Coronary artery (tissue), 2 donors: ENCODE measurements around the gene DLG2.

Experiments used
- DNase-seq: peaks from one replicate; pipeline ENCODE4 v3.0.0-alpha.2; 2017; ENCODE audit warnings: low spot score
- H3K27ac ChIP-seq, 2 donors: fragments of 200-600 bp; sonication (generic); one replicate each; pipeline ENCODE4 v1.5.1; 2016 to 2019
- H3K4me3 ChIP-seq: fragments of 200-600 bp; sonication (generic); 2 replicates; pipeline ENCODE4 v1.5.1; 2016; ENCODE audit warnings: mild to moderate bottlenecking, moderate library complexity
- CTCF ChIP-seq: fragments of 200-600 bp; sonication (generic); IDR thresholded peaks from one replicate; pipeline ENCODE4 v1.5.1; 2019; ENCODE audit warnings: antibody characterized with exemption

Gene DLG2

DNA sequence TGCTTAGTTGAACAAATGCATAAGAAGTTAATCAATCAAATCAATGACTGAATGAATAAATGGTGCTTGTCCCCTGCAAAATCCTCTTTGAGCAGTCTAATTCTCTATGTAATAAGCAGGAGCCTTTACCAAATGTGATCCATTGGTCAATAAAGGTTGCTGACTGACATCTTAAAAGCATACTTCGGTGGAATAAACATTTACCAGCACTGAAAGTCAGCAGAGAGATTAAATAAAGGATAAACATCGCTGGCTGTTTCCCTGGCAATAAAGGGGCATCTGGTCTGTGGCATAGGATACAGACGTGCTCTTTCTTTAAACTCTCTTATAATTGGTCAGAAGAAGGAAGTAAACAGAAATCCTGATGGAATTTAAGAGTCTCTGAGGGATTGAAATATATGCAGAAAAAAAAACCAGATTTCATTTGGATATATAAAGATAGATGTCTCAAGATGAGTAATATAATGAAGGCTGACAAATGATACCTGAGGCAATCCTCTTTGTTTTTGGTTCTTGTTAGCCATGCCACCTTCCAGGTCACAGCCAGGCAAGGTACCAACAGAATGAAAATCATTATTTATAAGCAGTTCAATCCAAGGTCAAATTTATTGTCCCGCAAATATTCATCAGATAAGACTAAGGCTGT, 1762.6 kb downstream of the DLG2 start:
- H3K27ac ChIP-seq, result no peak overlapping the region
- DNase-seq, result no peak
- H3K4me3 ChIP-seq, result no peak overlapping the region
- TF ChIP-seq CTCF, result no peak

DNA sequence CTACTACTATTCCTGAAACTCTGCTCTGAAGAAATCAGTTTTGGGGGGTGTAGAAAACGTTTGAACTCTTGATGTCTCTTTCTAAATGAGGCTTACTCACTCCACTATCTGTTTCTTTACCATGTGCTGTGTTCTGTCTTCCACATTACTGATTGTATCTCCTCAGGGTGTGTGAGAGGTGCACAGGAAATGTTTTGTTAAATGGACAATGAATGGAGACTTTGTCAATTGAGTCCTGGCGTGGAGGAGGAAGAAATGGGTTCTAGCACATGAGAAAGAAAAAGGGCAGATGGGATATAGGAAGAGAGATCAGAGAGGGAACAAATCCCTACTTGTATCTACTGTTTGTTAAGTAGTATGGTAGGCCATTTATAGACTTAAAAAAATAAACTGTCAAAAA, 1763.9 kb downstream of the DLG2 start:
- no peak for DNase-seq
- no peak for TF ChIP-seq CTCF
- no peak overlapping the region for H3K27ac ChIP-seq
- no peak overlapping the region for H3K4me3 ChIP-seq

- TF ChIP-seq CTCF, result no peak
- Histone ChIP-seq H3K4me3 (no peak overlapping the region), H3K27ac (no peak overlapping the region)
- DNase-seq, result no peak
Observed at GRCh38 chr11:83862691-83863090, 1764.5 kb downstream of the DLG2 start.

DNA sequence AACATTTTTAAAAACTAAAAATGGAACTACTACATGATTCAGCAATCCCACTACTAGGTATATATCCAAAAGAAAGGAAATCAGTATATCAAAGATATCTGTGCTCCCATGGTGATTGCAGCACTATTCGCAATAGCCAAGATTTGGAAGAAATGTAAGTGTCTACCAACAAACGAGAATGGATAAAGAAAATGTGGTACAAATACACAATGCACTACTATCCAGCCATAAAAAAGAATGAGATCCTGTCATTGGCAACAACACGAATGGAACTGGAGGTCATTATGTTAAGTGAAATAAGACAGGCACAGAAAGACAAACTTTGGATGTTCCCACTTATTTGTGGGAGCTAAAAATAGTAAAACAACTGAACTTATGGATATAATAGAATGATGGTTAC, 1765.1 kb downstream of the DLG2 start:
- Histone ChIP-seq H3K27ac (no peak overlapping the region), H3K4me3 (no peak overlapping the region)
- TF ChIP-seq CTCF, result no peak
- DNase-seq, result no peak

DNA sequence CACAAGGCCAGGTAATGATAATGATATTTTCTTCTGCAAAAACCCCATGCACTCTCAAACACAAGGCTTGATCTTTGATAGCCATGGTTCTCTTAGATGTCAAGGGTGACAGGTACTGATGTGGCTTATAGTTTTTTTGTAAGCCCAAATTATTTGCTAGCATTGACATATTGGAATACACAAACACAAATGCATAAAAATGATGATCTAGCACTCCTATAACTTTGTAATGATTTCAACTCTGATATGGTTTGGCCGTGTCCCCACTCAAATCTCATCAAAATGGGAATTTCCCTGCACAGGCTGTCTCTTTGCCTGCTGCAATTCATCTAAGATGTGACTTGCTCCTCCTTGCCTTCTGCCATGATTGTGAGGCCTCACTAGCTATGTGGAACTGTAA, 1768.5 kb downstream of the DLG2 start:
- H3K4me3 ChIP-seq, result no peak overlapping the region
- DNase-seq, result no peak
- no peak for TF ChIP-seq CTCF
- no peak overlapping the region for H3K27ac ChIP-seq

DNA sequence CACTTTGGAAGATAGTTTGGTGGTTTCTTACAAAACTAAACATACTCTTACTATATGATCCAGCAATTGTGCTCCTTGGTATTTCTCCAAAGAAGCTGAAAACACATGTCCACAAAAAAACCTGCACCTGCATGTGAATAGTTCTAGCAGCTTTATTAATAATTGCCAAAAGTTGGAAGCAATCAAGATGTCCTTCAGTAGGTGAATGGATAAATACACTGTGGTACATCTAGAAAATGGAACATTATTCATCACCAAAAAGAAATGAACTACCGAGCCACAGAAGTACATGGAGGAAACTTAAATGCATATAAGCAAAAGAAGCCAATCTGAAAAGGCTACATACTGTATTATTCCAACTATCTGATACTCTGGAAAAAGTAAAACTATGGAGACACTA, 1771.9 kb downstream of the DLG2 start:
- DNase-seq, result no peak
- TF ChIP-seq CTCF, result no peak
- Histone ChIP-seq H3K27ac (no peak overlapping the region), H3K4me3 (no peak overlapping the region)

DNA sequence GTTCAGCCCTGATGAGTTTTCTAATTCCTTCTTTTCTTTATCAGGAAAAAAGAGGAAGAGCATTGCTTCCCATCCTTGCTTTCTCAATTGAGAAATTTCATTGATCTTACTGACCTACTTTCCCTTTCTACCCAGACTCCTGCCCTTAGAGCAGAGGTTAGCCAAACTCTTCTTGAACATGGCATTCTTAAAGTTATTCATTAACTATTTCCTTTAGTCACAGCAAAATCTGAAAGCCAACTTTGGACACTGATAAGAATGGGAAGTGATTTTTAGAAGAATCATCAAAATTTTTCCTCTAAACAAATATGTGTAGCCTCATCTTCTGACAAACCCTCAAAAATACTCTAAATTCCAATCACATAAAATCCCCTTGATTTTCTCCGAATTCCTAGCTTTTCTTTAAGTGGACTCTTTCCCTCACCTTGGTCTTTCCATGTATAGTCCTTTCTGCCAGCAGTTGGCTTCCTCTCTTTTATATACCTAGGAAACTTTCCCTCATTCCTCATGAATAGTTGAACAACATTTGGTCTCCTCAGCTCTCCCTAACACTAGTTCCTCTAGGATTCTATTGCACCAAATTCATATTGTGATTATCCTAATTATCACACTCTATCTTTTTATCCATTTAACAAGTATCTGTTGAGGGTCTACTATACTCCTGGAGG, 1774.2 kb downstream of the DLG2 start:
- H3K27ac ChIP-seq, result no peak overlapping the region
- TF ChIP-seq CTCF, result no peak
- no peak overlapping the region for H3K4me3 ChIP-seq
- no peak for DNase-seq
